Activated CD4-positive, alpha-beta T cell treated with anti-CD3 and anti-CD28 coated beads for 1 hour (primary cell): Measurements from ENCODE around the gene PGAP1.

Source experiments
- DNase-seq: peaks from one replicate; pipeline ENCODE4 v3.0.0-alpha.2; 2020

Gene PGAP1

GRCh38 chr2:196792865-196793264, 133.6 kb downstream of the PGAP1 start:
- DNase-seq = no peak

DNA sequence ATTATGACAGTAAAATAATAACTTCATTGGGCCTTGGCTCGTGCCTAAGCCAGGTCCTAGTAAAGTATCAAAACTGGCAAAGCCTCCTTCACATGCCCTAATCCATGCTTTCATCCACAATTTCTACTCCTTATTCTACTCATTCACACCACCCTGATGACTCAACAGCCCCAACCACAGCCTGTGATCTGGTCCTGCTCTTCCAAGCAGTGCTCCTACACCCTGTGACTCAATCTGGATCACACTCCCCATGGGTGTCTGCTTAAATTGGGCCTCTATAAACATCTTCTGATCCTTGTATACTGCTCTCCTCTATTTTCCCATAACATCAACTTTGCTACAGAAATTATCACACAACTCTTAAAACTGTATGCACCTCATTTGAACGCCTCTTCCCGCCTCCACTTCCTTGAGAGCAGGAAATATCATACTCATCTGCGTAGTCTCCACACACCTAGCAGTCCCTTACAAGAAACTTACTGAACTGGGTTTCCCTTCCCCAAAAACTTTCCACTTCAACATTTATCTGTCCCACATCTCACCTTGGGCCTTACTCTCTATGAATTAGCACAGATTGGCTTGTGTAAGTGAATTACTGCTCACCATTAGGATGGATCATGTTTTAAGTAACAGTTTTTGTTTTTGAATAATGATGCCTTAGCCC, 142.9 kb downstream of the PGAP1 start:
- no peak for DNase-seq
